Mucosa of rectum (tissue), 2 donors: ENCODE results near the gene SPC25.
"Not testable (repeated sequence)": the region's sequence is repeated elsewhere in the genome, so short reads cannot be mapped to it uniquely, and the experiment has no call there.

Experiments
- H3K27ac ChIP-seq, 2 donors: one replicate each; pipeline ENCODE4 v1.7.0; 2013; ENCODE audit warnings: inconsistent platforms in 2 of 2, low read depth in 2 of 2, low read length in 2 of 2
- H3K27me3 ChIP-seq, 2 donors: one replicate each; pipeline ENCODE4 v1.7.0; 2013; ENCODE audit warnings: low read length in 2 of 2; ENCODE audit not compliant: control insufficient read depth in 2 of 2, insufficient read depth in 2 of 2
- H3K36me3 ChIP-seq, 2 donors: one replicate each; pipeline ENCODE4 v1.7.0; 2013; ENCODE audit warnings: low read length in 2 of 2; ENCODE audit not compliant: control insufficient read depth in 2 of 2, insufficient read depth in 2 of 2
- H3K4me1 ChIP-seq, 2 donors: one replicate each; pipeline ENCODE4 v1.7.0; 2013; ENCODE audit warnings: low read length in 2 of 2, mild to moderate bottlenecking in 1 of 2; ENCODE audit not compliant: control insufficient read depth in 2 of 2, insufficient read depth in 2 of 2
- H3K4me3 ChIP-seq, 2 donors: one replicate each; pipeline ENCODE4 v1.7.0; 2013; ENCODE audit warnings: low read length in 2 of 2
- H3K9ac ChIP-seq, 2 donors: one replicate each; pipeline ENCODE4 v1.7.0; 2013; ENCODE audit warnings: low read length in 2 of 2, low read depth in 1 of 2, mild to moderate bottlenecking in 1 of 2
- H3K9me3 ChIP-seq, 2 donors: one replicate each; pipeline ENCODE4 v1.7.0; 2013; ENCODE audit warnings: low read length in 2 of 2; ENCODE audit not compliant: control insufficient read depth in 2 of 2
- donor health status: healthy.
- donor health status: Normal muscosa, but diverticular disease.

SPC25 gene, protein sequence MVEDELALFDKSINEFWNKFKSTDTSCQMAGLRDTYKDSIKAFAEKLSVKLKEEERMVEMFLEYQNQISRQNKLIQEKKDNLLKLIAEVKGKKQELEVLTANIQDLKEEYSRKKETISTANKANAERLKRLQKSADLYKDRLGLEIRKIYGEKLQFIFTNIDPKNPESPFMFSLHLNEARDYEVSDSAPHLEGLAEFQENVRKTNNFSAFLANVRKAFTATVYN

DNA sequence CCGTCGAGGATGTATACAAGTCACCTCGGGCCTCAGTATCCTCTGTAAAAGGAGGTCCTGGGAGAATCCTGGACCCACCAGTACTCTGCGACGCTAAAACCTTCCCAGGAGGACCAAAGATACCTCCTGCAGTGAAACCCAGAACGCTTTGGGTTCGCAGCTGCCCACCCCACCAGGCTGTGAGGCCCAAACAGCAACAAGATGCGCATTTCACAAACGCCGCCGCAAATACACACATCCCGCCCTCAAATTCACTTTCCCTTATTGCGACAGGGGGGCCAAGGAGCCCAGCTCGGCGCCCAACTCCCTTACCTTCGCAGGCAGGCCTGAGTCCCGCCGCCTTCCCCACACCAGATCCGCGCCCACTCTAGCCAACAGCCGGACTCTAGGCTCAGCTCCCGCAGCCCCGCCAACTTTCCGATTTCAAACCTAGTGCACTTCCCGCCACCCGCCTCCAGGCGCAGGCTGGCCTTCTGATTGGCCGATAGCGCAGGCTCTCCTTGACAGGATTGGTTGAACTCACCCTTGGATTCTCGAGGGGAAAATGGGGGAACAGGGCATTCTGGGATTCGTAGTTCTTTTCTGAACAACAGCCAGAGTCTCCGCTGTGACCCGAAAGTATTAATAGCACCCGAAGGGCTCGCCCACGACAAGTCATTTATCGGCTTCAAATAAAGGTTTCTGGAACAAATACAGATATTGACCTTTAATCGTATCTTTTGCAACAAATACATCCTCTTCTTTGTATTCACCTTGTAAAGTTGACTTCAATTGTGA, at the start of gene SPC25:
Gene SPC25 (minus strand): TSS at position 425 of the 777 bp plus-strand sequence. CDS start 911 bp downstream, outside the sequence.
- H3K4me3 ChIP-seq: peak within 1 kb of the TSS; percentile 73 to 81
- no peaks in the 10 kb centered on the region for H3K27me3 ChIP-seq
- H3K36me3 ChIP-seq: no peaks in the 10 kb centered on the region
- H3K9ac ChIP-seq: peak within 1 kb of the TSS; percentile 51 to 52
- H3K4me1 ChIP-seq: peaks cover 4 to 8% of the 10 kb centered on the region in 2 donors
- H3K9me3 ChIP-seq: no peaks in the 10 kb centered on the region
- H3K27ac ChIP-seq: no peak within 1 kb of the TSS

DNA sequence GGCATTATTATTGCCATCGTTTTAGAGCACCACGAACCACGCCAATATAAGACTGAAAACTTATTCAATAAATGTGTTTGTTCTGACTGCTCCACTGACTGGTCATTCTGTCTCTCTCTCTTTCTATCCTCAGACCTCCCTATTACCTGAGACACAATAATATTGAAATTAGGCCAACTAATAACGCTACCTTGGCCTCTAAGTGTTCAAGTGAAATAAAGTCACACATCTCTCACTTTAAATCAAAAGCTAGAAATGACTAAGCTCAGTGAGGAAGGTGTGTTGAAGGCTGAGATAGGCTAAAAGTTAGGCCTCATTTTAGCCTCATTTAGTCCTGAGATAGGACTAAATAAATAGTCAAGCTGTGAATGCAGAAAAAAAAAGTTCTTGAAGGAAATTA, 49.7 kb upstream of the SPC25 start:
- H3K36me3 ChIP-seq: no peaks in the 10 kb centered on the region
- H3K9me3 ChIP-seq: no peaks in the 10 kb centered on the region
- no peak overlapping the region for H3K27ac ChIP-seq
- peaks cover 0 to 2% of the 10 kb centered on the region in 2 donors for H3K27me3 ChIP-seq
- no peak overlapping the region for H3K4me3 ChIP-seq
- H3K4me1 ChIP-seq: no peaks in the 10 kb centered on the region
- no peak overlapping the region for H3K9ac ChIP-seq

DNA sequence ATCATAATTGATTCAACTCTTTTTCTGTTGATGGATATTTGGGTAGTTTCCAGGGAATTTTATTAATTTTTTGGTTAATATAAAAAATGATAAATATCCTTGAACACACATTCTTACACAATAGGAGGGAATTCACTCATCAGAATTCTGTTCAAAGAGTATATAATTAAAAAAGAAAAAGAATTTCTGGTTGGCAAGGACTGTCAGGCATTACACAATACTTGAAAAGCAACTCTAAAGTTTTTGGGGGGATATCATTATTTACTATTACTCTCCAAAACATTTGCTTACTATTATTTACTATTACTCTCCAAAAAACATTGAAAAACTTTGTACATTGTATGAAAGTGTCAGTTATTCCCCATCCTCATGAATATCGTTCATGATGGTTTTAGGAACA, 48.8 kb upstream of the SPC25 start:
- Histone ChIP-seq H3K36me3 (no peaks in the 10 kb centered on the region), H3K27me3 (no peaks in the 10 kb centered on the region), H3K4me1 (no peaks in the 10 kb centered on the region), H3K4me3 (no peak overlapping the region), H3K9me3 (no peaks in the 10 kb centered on the region), H3K9ac (no peak overlapping the region), H3K27ac (no peak overlapping the region)

DNA sequence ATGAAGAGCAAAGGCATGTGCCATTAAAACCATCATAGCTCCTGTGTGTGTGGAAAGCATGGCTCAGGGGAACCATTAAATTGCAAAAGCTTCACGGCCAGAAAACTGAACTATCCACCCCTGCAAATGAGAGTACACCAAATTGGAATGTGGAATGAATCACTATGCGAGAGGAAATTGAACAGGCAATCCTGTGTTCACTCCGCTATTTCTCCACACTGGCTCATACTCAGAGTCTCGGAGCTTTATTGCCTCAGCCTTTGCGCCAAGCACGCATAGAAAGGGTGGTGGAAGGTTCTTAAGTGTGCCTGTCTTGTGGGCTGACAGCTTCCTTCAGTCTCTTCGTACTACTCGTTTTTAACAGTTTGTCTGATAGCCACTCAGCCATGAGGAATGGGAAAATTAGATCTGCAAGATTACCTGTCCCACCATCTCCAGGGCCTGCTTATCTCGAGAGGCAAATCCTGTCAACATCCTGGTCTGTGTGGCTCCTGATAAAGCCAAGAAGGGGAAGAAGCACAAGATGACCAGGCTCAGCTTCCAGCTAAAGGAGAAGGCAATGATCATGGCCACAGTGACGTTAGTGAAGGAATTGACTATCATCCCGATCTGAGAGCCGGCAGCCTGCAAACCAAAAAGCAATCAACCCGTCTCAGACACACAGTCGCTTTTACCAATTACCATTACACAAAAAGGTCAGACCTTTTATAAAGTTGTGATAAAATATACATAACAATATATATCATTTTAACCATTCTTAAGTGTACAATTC, 45.8 kb upstream of the SPC25 start:
- Histone ChIP-seq H3K4me3 (no peak overlapping the region), H3K9ac (no peak overlapping the region), H3K9me3 (no peaks in the 10 kb centered on the region), H3K27ac (no peak overlapping the region), H3K36me3 (no peaks in the 10 kb centered on the region), H3K27me3 (no peaks in the 10 kb centered on the region), H3K4me1 (no peaks in the 10 kb centered on the region)

DNA sequence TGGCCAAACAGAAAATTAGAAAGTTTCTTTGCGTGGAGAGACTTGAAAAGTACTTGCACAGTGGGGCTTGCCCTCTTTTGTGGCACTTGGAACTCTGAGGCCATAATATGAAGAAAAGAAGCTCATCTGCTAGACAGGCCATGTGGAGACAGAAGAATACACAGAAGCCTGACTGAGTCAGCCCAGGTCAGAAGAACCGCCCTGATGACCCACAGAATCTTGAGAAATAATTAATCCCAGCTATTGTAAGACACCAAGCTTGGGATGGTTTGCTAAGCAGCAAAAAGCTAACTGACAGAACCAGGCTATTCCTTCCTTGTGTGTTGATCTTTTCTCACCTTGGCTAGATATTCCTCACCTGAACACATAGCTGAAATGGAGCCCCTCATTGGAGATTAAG, 44.6 kb upstream of the SPC25 start:
- Histone ChIP-seq H3K9me3 (no peaks in the 10 kb centered on the region), H3K9ac (no peak overlapping the region), H3K36me3 (no peaks in the 10 kb centered on the region)

DNA sequence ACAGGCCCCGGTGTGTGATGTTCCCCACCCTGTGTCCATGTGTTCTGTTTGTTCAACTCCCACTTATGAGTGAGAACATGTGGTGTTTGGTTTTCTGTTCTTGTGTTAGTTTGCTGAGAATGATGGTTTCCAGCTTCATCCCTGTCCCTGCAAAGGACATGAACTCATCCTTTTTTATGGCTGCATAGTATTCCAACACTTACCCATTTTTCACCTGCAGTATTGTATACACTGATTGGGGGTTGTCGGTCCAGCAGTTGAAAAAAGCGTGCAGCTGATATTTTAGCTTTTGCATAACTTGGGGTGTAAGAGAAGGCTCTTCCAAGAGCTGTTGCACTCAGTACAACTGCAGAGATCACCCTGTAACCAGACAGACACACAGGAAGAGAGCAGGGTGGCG, 41.9 kb upstream of the SPC25 start:
- H3K9me3 ChIP-seq, H3K27ac ChIP-seq, H3K36me3 ChIP-seq, H3K27me3 ChIP-seq, H3K9ac ChIP-seq, H3K4me1 ChIP-seq, H3K4me3 ChIP-seq: not testable (repeated sequence)

More for the DNA sequence above, 44.6 kb upstream of the SPC25 start:
- Histone ChIP-seq H3K4me1 (no peaks in the 10 kb centered on the region), H3K27ac (no peak overlapping the region), H3K27me3 (no peaks in the 10 kb centered on the region), H3K4me3 (no peak overlapping the region)

DNA sequence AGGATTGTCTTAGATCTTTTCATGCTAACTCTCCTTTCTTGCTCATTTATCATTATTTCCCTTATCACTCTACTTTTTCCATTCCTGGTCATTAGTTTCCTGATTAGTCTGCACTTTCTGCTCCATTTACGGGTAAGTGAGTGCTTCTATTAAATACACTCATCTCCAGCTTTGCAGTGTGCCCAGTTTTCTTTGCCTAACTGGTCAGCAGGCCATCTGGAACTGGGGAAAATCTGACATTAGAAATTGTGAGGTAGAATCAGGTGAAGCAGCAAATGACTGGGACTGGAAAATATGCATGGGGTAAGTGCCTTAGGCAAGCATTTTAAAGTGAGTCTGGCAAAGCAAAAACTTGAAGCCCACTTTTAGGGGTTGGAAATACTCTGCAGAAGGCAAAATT, 40.0 kb upstream of the SPC25 start:
- Histone ChIP-seq H3K4me3 (no peak overlapping the region), H3K36me3 (no peaks in the 10 kb centered on the region), H3K27me3 (no peaks in the 10 kb centered on the region), H3K27ac (no peak overlapping the region), H3K9me3 (no peaks in the 10 kb centered on the region), H3K4me1 (peaks cover 0 to 6% of the 10 kb centered on the region in 2 donors), H3K9ac (no peak overlapping the region)

DNA sequence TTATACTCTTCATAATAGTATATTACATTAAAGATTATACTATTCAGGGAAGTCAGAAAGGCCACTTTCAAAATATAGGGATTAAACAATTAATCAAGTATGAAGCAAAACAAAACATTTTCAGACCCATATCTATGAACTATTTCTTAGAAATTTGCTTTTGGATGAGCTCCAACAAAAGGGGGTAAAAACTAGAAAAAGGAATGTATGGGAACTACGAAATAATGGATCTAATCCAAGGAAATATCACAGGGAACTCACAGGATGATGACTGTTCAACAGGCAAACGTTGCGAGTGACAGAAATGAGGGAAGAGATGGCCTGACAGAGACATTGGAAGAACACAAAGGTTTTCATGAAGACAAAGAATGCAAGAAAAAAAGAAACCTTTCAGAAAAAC, 38.8 kb upstream of the SPC25 start:
- Histone ChIP-seq H3K4me1 (peaks cover 0 to 6% of the 10 kb centered on the region in 2 donors), H3K36me3 (no peaks in the 10 kb centered on the region), H3K9ac (no peak overlapping the region), H3K4me3 (no peak overlapping the region), H3K9me3 (no peaks in the 10 kb centered on the region), H3K27ac (no peak overlapping the region), H3K27me3 (no peaks in the 10 kb centered on the region)

DNA sequence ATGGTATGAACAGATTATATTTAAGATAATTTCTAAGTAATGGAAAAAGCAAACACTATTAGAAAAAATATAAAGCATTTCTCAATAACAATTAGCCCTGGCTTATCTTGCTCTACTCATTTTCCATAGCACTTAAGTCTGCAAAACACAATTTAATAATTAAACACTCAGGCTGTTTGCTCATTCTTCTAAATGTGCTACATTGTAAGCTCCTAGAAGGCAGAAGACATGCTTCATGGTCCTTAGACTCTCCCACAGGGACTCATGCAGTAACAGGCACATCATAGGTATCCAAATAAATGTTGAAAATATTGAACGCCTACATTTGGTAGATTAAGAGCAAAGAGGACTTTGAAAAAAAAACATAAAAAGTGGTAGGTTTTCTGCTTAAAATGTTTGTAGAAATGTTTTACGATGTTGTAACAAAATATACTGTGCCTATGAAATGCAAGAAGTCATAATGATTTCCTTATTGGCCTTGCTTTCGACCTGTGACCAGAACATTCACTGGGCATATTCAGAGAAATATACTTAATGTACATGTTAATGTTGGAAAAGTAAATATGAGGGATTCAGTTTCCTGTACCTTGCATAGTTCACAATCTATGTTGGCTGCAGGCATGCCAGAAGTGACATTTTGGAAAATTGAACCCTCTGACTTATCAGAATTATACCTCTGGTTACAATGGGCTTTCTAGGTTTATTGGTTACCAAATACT, 38.0 kb upstream of the SPC25 start:
- Histone ChIP-seq H3K4me3 (no peak overlapping the region), H3K9me3 (no peaks in the 10 kb centered on the region), H3K36me3 (no peaks in the 10 kb centered on the region), H3K4me1 (peaks cover 0 to 6% of the 10 kb centered on the region in 2 donors), H3K27ac (no peak overlapping the region), H3K27me3 (no peaks in the 10 kb centered on the region), H3K9ac (no peak overlapping the region)
